T-helper 2 cell treated with Interferon-gamma antibody and Interleukin-4, amounts not matched to agents 100 ng/mL and 5 ng/mL, for 36 hours (primary cell): Measurements from ENCODE around the gene SPECC1L. TPM values are rescaled to one million over a fixed set of nuclear protein-coding genes. Genes with fewer than 3 reads are reported as not detected.

Source experiments
- intact Hi-C: fragments of 100-400 bp; cut with micrococcal nuclease; formaldehyde crosslinking; loops from one replicate; pipeline ENCODE4 v1.15.1; 2023
- total RNA-seq: library from RNA; stranded (reverse); gene quantifications from 2 replicates; pipeline ENCODE4 v1.2.3, GENCODE V29; 2022

The SPECC1L gene
- total RNA-seq, 1 donor from 2014 or later = 40.4 TPM

DNA sequence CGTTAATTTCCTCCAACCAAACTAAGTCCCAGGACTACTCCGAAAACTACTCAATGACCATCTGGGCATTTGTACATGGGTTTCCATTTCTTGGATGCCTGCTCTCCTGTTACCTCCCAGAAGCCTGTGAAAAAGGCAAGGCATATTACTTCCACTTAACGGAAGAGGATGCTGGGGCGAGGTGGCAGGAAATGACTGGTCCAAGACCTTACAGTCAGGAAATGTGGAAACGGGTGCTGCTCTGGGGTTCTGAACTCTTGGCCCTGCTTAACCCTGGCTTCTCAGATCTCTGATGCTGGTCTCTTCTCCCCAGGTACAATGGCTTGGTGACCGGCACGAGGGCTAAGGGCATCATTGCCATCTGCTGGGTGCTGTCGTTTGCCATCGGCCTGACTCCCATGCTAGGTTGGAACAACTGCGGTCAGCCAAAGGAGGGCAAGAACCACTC is 169.7 kb downstream of the SPECC1L start:
- intact Hi-C loops = no loop called here

DNA sequence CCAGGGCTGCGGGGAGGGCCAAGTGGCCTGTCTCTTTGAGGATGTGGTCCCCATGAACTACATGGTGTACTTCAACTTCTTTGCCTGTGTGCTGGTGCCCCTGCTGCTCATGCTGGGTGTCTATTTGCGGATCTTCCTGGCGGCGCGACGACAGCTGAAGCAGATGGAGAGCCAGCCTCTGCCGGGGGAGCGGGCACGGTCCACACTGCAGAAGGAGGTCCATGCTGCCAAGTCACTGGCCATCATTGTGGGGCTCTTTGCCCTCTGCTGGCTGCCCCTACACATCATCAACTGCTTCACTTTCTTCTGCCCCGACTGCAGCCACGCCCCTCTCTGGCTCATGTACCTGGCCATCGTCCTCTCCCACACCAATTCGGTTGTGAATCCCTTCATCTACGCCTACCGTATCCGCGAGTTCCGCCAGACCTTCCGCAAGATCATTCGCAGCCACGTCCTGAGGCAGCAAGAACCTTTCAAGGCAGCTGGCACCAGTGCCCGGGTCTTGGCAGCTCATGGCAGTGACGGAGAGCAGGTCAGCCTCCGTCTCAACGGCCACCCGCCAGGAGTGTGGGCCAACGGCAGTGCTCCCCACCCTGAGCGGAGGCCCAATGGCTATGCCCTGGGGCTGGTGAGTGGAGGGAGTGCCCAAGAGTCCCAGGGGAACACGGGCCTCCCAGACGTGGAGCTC is 170.2 kb downstream of the SPECC1L start:
- intact Hi-C loops = no loop called here

DNA sequence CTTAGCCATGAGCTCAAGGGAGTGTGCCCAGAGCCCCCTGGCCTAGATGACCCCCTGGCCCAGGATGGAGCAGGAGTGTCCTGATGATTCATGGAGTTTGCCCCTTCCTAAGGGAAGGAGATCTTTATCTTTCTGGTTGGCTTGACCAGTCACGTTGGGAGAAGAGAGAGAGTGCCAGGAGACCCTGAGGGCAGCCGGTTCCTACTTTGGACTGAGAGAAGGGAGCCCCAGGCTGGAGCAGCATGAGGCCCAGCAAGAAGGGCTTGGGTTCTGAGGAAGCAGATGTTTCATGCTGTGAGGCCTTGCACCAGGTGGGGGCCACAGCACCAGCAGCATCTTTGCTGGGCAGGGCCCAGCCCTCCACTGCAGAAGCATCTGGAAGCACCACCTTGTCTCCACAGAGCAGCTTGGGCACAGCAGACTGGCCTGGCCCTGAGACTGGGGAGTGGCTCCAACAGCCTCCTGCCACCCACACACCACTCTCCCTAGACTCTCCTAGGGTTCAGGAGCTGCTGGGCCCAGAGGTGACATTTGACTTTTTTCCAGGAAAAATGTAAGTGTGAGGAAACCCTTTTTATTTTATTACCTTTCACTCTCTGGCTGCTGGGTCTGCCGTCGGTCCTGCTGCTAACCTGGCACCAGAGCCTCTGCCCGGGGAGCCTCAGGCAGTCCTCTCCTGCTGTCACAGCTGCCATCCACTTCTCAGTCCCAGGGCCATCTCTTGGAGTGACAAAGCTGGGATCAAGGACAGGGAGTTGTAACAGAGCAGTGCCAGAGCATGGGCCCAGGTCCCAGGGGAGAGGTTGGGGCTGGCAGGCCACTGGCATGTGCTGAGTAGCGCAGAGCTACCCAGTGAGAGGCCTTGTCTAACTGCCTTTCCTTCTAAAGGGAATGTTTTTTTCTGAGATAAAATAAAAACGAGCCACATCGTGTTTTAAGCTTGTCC is 171.0 kb downstream of the SPECC1L start:
- intact Hi-C loops = no loop called here

DNA sequence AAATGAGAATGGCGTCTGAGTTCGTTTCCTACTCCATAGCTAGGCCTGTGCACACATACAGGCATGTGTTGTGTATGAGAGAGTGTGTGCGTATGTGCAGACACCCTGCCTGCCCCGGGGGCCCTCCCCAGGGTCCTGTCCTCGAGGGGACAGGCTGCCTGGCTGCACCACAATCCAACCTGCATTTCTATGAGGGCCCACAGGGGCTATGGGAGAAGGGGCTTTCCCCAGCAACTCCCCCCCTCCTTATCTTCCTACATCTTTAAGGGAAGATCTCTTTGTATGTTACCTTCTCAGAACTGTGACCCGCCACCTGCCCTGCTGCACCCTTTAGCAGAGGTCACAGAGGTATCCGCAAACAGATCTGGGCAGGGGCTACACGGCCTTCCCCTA is 171.7 kb downstream of the SPECC1L start:
- intact Hi-C loops = no loop called here

DNA sequence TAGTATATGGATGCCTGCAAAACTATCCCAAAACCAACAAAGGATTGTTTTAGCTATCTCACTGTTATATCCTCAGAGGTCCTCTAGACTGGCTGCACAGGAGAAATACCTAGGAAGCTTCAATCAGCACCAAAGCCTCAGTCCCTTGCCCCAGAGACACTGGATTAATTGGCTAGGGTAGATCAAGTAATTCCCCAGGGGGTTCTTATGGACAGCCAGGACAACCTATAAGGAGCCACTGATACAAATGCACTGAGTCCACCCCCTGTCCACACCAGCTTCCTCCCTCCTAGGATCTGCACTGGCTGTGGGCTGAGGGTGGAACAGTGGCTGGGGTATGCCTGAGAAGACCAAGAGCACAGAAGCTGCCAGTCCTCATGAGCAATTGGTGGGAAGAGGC is 173.0 kb downstream of the SPECC1L start:
- intact Hi-C loops = no loop called here

DNA sequence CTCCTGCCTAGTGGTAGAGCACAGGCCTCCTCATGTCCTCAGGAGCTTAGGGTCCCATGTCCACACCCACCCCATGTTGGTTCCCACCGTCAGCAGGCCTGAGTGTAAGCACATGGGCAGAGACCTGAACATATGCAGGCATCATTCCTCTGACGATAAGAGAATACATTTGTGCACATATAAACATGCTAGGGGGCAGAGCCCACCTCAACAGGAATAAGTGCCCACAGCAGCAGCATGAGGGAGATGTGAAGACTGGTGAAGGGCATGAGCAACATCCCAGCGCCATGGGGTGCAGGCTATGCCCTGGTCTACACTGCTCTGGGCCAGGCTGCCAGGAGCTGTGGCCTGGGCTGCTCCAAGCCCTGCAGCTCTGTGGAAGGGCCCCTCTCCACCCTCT is 173.6 kb downstream of the SPECC1L start:
- intact Hi-C loops = no loop called here

DNA sequence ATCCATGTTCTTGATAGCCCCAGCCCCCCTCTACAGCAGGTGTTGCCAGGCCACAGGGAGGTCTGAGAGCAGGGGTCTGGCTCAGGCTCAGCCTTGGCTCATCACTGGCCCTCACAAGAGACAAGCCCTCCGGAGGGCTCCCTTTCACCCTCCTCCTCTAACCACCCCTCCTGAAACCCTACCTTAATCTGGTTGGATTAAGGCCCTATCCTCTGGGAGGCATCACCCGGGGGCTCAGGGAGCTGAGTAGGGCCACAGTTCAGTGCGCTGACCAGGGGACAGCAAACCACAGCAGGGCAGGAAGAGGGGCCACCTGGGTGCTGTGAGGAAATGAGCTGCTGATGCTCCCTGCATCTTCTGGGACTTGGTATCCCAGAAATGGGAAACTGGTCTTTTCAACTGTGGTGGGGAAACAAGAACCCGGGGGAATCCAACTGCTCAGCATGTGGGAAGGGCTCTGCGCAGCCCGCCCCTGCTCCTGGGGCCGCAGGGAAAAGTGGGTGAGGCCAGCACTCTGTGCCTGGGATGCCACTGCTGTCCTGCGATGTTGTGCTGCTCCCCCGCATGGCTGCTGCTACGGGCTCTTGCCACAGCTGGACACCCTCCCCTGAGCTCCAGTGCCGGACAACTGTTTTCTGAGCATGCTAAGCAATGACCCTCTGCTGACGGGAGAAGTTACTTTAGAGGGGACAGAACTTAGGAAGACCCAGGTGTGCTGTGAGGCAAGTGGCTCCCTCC is 174.3 kb downstream of the SPECC1L start:
- intact Hi-C loops = no loop called here

DNA sequence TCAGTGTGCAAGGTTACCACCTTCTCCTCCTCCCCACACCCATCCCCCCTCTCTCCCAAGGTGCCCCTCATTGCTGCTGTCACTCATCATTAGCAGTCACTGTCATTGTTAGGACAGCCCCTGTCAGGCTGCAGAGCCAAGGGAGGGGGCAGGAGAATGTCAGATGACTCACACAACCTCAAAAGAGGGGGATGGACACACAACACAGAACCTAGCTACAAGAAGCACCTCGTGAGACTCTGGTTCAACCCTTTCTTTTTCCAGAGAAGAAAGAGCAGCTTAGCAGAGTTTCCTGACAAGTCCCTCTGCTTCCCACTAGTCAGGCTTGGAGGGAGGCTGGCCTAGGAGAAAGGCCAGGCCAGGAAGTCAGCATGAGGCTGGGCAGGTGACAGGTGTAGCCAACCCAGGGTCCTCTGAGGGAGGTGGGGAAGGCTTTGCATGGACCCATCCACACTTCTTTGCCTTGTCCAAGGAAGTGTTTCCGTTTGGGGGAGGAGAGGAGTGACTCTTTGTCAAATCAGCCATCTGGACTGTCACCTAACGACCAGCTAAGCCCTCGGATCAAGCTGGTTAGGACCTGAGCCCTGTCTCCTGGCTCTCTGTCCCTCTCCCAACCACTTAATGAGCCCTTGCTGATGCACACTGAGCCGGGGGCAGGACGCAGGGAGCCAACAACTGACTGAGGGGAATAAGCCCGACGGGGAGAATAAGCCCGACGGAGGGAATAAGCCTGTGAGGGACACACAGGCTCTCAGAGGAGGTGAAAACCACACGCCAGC is 175.0 kb downstream of the SPECC1L start:
- intact Hi-C loops = no loop called here

DNA sequence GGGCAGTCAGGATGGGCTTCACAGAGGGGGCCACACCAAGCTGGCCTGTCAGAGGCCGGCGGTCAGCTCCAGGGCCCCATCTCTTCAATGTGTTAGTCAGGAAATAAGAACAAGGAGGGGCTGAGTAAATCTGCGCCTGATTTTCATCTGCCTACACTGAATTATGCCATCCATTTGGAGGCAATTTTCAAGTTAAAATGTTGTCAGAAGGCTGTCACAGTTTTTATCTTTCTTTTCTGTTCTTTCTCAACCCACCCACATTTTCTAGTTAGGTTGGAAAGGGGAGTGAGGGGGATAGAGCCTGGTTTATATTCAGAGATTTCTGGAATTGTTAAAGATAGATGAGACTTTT is 175.6 kb downstream of the SPECC1L start:
- intact Hi-C loops = no loop called here

DNA sequence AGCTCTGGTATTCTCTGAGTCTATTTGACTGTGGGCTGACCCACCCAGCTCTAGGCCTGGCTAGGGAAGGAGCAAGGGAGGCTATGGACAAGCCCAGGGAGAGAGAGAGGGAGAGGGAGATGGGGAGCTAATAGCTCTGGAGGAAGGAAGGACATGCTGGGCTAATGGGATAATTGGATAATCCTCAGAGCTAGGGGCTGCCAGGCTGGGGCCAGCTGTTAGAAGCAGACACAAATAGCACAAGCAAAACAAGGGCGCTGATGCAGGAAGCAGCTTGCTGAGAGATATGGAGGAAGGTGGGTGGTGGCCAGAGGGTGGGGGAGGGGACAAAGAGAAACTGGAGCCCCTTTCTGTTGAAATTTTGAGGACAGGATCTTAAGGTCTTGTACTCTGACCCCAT is 180.0 kb downstream of the SPECC1L start:
- intact Hi-C loops = no loop called here

DNA sequence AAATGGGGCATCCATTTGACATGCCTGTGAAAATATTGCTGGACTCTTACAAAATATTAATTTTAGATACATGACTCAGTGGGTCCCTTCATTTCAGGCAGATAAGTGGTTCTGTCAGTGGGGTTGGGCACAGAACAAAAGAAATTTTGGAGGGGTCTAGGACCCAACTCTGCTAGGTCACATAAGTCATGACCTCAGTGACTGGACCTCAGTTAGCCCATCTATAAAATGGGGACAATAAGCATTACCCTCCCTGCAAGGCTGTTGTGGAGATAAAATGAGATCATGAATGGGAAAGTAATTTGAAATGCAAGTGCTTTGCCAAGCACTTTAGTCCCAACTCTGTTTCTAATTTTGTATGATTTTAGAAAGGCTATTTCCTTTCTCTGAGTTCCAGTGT is 180.5 kb downstream of the SPECC1L start:
- intact Hi-C loops = no loop called here

DNA sequence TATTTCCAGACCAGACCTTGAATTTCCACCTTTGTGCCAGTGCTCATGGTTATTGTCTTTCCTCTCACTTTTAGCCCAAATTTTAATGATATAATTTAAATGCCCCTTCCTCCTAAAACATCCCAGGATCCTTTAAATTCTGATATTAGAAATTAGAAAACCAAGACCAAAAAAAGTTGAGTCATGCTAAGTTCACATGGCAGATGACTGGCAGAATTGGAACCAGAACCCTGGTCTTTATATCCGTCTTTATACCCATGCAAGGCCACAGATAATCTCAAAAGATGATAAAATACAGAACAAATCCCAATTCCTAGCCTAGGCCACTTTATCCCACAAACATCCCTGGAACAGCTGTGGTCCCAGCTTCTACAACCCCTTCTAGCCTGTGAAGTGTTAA is 183.2 kb downstream of the SPECC1L start:
- intact Hi-C loops = no loop called here

DNA sequence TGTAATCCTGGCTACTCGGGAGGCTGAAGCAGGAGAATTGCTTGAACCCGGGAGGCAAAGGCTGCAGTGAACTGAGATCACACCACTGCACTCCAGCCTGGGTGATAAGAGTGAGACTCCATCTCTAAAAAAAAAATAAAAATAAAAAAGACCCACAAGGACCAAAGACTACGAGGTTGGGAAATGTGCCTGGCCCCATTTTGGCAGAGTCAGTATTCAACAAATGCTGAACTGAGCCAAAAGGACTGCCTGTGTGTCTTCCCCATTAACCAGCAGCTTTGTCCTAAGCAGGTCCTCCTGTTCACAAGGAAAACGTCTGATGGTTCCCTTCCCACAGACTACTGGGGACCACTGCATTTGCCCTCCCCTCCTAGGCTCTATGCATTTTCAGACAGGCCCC is 184.4 kb downstream of the SPECC1L start:
- intact Hi-C loops = no loop called here

DNA sequence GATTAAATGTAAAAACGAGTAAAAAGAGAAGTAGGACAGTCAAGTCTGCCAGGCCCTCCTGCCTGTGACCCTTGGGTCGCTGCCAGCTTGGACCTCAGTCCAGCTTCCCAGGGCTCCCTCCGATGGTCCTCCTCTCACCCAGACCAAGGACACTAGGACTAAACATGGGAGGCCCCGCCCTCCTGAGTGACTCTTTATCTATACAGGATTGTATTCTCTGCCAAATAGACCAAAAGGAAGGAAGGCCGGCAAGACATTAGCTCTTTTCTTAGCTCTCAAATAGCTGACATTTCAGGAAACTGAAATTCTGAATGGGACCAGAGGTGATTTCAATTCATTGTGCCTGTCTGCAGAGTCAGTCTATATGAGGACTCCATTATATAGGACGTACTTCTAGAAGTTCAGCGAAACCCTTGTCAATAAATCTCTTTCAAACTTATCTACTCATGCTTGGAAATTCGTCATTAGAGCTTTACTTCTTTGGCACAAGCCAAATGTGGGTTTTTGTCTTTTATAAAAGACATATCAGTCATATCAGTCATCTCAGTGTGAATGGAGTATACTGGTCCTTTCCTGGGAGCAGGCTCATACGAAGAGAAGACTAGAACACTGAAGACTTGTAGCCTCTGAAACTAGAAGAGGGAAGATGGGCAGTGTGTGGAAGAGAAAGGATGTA is 185.3 kb downstream of the SPECC1L start:
- intact Hi-C loops = no loop called here

DNA sequence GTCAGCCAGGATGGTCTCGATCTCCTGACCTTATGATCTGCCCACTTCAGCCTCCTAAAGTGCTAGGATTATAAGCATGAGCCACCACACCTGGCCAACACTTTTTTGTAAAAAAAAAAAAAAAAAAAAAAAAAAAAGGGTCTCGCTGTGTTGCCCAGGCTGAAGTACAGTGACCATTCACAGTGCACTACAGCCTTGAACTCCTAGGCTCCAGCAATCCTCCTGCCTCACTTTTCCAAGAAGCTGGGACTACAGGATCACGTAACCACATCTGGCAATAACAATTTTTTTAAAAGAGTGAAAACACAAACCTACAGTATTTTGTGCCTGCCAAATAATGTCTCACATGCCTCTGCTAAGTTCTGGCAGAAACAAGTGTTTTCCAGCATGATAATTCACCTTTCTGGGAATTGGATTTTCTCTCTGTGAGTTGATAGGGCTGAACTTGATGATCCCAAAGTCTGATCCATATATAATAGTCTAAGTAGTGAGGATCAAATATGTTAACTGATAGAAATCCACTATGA is 187.3 kb downstream of the SPECC1L start:
- intact Hi-C loops = no loop called here

DNA sequence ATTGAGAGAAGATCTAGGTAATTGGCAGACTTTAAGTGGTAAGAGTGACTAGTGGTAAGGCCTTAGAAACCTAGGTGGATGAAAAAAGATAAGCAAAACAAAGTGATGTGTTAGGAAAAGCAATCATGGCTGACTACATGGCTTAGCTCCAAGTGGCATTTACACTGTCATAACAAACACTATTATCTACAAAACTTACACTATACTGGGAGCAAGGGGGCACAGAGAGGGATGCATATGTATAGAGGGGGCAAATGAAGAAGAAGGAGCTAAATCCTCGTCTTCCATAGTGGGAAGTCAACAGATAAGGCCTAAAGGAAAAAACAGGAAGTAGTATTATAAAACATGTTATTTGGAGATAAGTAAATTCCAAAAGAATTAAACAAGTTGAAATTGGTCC is 189.3 kb downstream of the SPECC1L start:
- intact Hi-C loops = no loop called here

DNA sequence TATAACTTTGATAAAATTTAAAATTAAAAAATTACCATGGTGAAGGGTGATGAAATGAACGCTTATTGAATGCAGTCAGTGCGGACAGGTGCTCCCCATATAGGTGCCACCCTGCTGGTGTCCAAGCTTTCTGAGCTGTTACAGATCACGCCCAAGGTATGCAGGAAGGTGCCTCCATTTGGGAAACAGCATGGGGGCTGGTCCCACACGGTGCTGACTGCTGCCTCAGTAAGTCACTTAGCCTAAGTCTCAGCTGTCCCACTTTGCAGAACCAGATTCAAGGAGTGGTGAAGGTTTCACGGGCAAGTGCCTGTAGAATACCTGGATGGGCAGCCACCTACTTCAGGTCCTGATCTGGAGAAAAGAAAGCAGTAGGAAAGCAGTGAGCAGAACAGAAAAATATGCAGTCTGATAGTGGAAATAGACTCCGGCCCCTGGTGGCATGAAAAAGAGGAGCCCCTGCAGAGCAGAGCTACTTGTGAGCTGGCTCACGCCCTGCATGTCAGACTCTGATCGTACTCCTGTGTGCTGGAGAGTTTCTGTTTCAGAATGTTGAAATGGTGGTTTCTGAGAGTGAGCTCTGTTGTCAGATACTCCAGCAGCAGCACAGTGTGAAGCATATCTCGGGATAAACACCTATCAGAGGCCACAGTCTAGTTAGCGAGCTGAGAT is 189.9 kb downstream of the SPECC1L start:
- intact Hi-C loops = no loop called here

DNA sequence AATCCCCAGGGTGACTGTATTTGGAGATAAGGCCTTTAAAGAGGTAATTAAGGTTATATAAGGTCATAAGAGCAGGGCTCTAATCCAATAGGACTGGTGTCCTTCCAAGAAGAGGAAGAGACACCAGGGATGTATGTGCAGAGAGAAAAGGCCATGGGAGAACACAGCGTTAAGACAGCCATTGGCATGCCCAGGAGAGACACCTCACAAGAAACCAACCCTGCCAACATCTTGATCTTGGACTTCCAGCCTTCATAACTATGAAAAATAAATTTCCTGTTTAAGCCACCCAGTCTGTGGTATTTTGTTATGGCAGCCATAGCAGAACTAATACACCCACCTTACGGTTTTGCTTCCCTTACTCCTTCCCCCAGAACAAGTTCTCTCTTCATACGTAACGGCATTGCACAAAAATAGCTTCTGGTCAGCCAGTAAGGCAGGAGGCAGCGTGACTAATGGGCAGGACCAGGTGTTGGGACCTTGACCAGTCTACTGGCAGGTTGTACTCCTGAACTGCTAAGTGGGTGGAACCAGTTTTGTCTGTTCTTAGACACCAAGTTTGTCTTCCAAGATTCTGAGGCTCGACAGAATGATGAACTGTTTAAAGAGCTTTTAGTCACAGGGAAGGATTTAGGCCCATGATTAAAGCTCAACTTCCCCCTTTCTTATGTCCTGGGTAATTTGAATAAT is 192.6 kb downstream of the SPECC1L start:
- intact Hi-C loops = no loop called here

DNA sequence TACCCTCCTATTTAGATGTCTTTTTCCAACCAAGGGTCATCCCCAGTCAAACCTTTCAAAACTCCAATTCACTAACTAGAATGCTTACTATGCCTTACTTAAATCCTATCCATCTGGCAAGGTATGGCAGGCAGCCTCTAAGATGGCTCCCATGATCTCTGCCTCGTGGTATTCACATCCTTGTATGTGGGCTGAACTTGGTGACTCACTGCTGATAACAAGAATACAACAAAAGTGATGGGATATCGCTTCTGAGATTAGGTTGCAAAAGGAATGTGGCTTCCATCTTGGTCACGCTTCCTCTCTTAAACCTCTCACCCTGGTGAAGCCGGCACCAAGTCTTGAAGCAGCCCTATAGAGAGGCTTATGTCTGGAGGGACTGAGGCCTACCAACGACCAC is 194.9 kb downstream of the SPECC1L start:
- intact Hi-C loops = no loop called here
